NCI-H2107 treated with DMSO at 0.1 percent for 48 hours (cell line): ENCODE data around the gene PSPC1.
"Not testable (repeated sequence)": the region's sequence is repeated elsewhere in the genome, so short reads cannot be mapped to it uniquely, and the experiment has no call there.

ENCODE experiments used
- DNase-seq: peaks from one replicate; lab custom pipeline; 2025; ENCODE audit not compliant: unreplicated experiment; lab: John Stamatoyannopoulos, UW

The PSPC1 gene, protein sequence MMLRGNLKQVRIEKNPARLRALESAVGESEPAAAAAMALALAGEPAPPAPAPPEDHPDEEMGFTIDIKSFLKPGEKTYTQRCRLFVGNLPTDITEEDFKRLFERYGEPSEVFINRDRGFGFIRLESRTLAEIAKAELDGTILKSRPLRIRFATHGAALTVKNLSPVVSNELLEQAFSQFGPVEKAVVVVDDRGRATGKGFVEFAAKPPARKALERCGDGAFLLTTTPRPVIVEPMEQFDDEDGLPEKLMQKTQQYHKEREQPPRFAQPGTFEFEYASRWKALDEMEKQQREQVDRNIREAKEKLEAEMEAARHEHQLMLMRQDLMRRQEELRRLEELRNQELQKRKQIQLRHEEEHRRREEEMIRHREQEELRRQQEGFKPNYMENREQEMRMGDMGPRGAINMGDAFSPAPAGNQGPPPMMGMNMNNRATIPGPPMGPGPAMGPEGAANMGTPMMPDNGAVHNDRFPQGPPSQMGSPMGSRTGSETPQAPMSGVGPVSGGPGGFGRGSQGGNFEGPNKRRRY

DNA sequence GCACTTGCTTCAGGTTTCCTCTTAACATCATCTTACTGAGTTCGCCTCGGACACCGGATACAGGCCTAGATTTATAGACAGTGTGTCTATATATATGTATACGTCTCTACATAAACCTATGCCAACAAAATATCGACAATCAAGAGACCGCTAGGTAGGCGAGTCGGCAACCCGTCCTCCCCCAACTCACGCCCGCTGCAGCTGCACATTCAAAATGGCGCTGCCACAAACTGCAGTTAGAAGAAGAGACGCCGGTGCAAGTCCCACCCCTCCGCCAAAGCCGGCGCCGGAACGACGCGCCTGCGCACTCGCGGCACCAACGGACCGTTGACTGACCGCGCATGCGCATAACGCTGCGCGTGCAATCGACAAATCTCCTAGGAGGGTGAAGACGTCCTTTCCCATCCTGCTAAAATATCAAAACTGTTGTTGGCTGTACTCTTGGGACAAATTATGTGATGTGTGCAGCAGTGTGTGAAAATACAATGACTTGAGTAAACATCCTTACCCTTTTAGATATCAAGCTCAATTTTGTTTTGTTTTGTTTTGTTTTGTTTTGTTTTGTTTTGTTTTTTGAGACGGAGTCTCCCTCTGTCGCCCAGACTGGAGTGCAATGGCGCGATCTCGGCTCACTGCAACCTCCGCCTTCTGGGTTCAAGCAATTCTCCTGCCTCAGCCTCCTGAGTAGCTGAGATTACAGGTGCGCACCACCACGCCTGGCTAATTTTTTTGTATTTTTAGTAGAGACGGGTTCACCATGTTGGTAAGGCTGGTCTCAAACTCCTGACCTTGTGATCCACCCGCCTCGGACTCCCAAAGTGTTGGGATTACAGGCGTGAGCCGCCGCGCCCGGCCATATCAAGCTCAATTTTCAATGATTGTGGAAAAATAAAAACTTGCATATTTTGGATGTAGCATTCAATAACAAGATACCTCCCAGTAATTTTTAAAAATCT, at the start of gene PSPC1:
PSPC1 (minus strand) TSS at position 219 of the 956 bp plus-strand sequence; CDS start at position 31, 188 bp downstream.
- DNase-seq = peak; percentile 89

DNA sequence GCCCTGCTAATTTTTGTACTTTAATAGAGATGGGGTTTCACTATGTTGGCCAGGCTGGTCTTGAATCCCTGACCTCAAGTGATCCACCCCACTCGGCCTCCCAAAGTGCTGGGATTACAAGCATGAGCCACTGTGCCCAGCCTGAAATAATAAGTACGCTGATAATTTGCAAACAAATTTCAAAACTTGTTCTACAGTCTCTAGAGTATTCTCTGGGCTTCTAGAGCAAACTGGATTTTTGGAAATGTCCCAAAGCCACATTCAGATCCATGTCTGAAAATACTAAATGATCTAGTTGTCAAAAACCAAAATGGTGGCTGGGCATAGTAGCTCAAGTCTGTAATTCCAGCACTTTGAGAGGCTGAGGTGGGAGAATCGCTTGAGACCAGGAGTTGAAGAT, 39.9 kb upstream of the PSPC1 start:
- no peak for DNase-seq

DNA sequence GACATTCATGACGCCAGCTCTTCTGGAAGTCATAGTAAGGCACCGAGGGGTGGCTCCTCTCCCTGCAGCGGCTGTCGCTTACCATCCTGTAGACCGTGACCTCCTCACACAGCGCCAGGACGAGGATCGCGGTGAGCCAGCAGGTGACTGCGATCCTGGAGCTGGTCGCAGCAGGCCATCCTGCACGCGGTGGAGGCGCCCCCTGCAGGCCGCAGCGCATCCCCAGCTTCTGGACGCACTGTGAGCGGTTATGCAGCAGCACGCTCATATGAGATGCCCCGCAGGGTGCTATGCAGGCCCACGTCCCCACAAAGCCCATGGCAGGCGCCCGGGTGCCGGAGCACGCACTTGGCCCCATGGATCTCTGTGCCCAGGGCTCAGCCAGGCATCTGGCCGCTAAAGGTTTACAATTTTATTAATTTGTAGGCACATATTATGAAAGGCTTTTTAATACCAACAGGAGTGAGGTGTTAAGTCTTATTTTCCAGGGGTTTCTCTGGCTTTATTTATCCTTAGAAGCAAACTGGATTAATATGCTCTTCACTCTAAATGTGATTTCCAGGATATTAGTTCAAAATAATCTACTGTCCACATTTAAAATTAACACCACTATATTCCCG, 35.6 kb upstream of the PSPC1 start:
- DNase-seq = no peak

DNA sequence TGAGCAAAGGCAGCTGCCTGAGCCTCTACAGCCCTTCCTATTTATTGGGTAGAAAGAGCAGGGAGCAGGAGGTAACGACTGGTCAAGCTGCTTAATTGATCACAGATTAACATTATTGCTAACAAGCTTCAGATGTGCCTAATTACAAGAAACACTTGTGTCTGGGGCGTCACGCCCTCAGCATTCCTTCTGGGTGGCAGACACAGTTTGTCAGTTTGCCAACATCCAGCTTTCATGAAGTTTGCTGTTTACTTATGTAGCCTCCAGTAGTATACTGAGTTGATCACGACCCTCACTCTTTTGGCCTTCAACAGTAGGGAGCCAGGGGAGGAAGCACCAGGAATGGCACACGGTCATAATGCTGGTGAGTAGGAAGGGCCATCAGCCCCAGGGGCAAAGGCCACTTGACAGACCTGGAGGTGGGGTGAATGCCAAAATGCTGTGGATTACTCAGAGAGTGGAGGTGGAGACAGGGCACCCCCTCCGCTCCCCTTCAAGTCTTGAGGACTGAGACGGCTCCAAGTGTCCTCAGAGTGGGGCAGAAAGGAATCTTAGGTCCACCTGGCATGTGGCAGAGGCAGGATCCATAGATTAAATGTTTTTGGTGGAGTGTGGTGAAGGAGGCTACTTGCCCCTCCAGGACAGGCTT, 34.9 kb upstream of the PSPC1 start:
- no peak for DNase-seq

DNA sequence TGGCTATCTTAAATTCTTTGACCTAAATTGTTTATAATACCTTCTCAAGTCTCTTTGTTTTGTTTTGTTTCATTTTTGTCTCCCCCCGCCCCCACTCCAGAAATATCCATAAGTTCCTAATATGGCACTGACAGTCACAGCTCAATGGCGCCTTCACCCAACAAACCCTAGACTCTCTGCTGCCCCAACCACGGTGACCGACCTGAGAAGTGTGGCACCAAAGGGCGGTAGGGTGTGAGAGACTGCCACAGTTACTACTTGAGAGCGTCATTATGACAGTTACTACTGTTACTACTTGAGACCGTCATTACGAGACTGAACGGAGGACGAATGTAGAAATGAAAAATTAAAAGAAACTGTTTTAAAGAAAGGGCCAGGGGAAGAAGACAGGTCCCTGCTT, 34.4 kb upstream of the PSPC1 start:
- DNase-seq = no peak

DNA sequence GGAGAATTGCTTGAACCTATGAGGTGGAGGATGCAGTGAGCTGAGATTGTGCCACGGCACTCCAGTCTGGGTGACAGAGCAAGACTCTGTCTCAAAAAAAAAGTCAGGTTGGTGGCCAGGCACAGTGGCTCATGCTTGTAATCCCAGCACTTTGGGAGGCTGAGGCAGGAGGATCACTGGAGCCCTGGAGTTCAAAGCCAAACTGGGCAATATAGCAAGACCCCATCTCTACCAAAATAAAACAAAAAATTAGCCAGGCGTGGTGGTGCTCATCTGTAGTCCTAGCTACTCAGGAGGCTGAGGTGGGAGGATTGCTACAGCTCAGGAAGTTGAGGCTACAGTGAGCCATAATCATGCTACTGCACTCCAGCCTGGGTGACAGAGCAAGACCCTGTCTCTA, 33.1 kb upstream of the PSPC1 start:
- not testable (repeated sequence) for DNase-seq

DNA sequence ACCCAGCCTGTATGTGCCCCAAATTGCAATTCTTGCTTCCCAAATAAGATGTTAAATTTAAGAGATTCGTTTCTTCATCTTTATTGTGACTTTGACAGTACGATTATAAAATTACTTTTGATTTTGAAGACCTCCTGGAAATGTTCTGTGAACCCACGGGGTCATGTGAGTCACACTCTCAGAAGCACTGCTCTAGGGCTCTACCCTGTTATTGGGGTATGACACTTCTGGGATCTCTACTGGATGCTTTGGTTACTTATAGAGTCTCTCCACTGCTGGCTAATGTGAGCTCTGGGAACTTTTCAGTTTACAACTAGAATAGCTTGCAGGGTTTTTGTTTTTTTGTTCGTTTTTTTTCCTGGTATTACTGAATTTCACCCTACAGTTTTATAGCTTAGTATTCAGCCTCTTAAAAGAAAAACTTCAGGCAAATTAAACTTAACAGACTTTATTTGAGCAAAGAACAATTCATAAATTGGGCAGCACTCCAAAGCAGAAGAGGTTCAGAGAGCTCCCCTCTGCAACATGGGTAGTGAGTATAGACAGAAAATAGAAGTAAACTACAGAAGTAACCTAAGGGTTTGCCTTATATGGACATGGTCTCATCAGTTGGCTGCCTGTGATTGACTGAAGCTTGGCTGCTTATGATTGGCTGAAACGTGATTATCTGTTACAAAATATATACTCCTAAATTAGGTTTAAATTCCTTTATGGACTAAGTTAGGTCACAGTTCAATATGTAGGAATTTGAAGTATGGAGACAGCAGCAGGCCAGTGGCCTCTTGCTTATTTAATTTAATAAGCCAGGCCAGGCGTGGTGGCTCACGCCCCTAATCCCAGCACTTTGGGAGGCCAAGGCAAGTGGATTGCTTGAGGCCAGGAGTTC, 28.5 kb upstream of the PSPC1 start:
- DNase-seq = no peak

DNA sequence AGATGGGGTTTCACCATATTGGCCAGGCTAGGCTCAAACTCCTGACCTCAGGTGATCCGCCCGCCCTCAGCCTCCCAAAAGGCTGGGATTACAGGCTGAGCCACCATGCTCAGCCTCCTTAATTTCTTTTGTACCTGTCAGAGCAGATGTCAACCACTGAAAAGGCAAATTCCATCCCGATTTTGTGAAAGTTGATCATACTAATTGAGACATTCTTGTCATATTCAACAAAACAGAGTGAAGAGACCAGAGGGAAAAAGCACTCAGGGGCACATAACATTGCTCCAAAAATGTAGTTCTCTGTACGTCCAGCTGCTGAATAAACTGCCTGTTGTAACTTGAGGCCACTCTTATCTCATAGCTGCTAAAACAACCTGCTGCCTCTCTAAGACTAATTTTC, 27.4 kb upstream of the PSPC1 start:
- no peak for DNase-seq

DNA sequence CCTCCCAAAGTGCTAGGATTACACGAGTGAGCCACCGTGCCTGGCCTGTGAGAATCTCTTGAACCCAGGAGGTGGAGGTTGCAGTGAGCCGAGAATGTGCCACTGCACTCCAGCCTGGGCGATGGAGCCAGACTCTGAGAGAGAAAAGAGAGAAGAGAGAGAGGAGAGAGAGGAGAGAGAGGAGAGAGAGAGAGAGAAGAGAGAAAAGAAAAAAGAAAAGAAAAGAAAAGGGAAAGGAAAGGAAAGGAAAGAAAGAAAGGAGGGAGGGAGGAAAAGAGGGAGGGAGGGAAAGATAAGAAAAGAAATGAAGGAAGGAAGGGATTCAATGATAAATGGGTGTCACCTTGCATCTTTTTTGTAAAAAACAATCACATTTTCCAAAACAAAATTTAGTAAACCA, 23.0 kb upstream of the PSPC1 start:
- no peak for DNase-seq

DNA sequence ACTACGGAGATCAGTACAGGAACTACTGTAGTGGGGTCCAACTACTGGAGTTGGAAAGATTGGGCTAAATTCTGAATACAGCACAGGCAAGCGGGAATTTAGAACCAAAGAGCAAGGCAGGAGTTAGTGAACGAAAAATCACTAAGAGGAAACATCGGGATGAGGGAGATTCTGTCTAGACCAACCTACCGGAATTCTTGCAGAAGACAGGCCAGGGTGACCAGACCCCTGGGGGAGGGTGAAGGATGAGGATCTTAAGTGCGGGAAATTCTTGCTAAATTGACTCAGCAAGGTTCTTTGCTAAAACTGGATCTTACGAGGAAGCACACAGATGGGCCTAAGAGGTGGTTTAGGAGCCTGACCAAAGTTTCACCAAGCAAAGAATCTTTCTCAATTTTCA, 13.2 kb upstream of the PSPC1 start:
- no peak for DNase-seq

DNA sequence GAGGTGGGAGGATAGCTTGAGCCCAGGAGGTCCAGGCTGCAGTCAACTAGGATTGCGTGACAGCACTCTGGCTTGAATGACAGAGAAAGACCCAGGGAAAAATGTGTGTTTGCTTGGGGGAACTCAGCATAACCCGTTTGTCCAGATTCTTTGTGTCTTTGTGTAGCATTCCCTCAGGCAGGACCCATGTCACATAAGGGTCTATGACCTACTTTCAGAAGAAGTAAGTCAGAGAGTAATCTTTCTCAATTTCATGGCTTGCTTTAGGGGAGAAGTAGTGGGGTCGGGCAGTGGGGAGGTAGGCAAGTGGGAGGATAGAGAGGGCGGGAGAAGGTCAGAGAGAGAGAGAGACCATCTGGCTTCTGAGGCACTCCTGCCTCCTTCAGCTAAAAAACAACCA, 11.9 kb upstream of the PSPC1 start:
- DNase-seq = no peak

DNA sequence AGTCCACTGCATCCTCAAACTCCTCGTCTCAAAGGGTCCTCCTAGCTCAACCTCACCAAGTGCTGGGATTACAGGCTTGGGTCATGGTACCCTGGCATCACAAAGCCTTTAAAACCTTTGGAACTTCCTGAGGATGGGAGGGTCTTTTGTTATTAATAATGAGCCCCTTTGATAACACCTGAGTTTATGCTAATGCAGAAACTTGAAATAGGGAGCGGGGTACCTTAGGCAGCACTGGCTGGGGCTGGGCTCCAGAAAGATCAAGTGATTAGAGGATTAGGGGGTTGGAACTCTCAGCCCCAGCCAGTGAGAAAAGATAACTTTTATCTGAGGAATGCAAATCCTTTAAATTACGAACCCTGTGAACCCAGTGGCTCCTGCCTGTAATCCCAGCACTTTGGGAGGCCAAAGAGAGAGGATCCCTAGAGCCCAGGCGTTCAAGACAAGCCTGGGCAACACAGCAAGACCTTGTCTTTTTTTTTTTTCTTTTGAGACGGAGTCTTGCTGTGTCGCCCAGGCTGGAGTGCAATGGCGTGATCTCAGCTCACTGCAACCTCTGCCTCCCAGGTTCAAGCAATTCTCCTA, 9.3 kb upstream of the PSPC1 start:
- DNase-seq = no peak

DNA sequence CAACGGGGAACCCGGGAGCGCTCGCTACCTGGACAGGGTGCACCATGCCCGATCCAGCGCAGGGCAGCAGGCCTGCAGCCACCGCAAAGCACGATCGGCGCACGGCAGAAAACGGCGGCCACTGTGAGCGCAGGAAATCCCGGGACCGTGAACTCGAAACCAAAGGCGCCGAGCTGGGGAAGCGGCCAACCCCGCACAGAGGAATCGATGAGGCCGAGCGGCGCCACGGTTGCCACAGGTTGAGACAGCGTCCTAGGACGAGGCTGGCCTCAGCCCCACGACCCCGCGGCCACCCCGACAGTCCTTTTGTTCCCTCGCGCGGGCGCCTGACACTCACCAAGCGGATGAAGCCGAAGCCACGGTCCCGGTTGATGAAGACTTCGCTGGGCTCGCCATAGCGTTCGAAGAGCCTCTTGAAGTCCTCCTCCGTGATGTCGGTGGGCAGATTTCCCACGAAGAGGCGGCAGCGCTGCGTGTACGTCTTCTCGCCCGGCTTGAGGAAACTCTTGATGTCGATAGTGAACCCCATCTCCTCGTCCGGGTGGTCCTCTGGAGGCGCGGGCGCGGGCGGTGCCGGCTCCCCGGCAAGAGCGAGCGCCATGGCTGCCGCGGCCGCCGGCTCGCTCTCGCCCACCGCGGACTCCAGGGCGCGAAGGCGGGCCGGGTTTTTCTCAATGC, 557 bp downstream of the PSPC1 start:
- DNase-seq = no peak

DNA sequence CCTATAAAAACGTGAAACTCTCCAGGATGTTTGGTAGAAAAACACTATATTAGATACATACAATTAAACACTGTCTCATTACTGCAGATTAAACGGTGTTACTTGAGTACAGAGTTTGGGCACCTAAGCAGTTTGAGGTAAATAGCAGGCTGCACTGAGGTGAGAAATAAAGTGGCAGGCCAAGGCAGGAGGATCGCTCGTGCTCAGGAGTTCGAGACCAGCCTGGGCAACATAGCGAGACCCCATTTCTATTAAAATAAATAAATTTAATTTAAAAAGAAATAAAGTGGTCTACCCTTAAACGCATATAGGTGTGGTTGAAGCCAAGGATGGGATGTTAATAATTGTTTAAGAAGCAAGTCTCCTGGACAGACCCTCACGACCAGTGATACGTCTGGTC, 1.2 kb downstream of the PSPC1 start:
- DNase-seq = no peak

DNA sequence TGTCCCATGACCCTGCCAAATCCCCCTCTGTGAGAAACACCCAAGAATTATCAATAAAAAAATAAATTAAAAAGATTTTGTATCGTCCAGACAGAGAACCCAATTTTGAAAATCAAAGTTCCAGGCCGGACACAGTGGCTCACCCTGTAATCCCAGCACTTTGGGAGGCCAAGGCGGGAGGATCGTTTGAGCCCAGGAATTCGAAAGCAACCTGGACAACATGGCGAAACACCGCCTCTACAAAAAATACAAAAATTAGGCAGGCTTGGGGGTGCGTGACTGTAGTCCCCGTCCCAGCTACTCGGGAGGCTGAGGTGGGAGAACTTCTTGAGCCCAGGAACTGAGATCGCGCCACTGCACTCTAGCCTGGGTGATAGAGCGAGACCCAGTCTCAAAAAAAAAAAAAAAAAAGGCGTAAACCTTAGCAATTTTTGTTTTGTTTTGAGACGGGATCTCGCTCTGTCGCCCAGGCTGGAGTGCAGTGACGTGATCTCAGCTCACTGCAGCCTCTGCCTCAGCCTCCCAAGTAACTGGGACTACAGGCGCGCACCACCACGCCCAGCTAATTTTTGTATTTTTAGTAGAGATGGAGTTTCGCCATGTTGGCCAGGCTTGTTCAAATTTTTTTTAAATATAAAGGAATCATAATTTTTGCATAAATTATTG, 1.9 kb downstream of the PSPC1 start:
- not testable (repeated sequence) for DNase-seq

DNA sequence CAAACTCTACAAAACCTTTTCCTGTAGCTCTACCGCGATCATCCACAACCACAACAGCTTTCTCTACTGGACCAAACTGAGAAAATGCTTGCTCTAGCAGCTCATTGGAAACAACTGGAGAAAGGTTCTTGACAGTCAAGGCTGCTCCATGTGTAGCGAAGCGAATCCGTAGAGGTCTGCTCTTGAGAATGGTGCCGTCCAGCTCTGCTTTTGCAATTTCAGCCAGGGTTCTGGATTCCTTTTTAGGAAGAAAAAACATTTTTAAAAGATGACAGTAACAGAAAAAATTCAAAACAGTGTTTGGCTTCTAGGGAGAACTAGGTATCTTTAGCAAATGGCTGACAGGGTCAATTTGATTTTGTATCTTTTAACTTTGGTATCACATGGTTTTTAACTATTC, 10.4 kb downstream of the PSPC1 start:
- DNase-seq = no peak

DNA sequence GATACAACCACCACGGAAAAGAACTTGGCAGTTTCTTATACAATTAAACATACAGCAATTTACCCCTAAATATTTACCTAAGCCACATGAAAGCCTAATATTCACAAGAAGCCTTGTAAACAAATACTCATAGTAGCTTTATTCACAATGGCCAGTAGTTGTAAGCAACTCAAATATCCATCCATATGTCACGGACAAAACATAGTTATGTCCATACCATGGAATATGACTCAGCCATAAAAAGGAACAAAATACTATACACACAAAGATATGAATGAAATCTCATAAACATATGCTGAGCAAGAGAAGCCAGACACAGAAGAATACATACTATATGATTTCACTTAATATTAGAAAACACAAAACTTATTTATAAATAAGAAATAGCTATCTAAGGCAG, 12.9 kb downstream of the PSPC1 start:
- DNase-seq = no peak

DNA sequence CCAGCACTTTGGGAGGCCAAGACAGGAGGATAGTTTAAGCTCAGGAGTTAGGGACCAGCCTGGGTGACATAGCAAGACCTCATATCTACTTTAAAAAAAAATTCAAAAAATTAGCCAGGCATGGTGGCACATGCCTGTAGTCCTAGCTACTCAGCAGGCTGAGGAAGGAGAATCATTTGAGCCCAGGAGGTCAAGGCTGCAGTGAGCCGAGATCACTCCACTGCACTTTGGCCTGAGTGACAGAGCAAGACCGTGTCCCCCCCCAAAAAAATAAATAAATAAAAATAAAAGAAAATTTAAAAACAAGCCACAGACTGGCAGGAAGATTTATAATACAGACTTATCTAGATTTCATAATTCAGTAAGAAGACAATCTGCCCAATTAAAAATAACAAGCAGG, 14.8 kb downstream of the PSPC1 start:
- no peak for DNase-seq
